Measurements from ENCODE around the gene TGM4.

TGM4 gene

GRCh38 chr3:44880284-44880683 is 5.9 kb downstream of the TGM4 start:
- no peak for DNase-seq (ENCODE audit: low spot score)

- DNase-seq (ENCODE audit: low spot score) = no peak
Measured at GRCh38 chr3:44883213-44883955, 9.0 kb downstream of the TGM4 start.

- DNase-seq (ENCODE audit: low spot score) = no peak
Measured at GRCh38 chr3:44883999-44884431, 9.6 kb downstream of the TGM4 start.

- no peak for DNase-seq (ENCODE audit: low spot score)
Measured at GRCh38 chr3:44885618-44886017, 11.2 kb downstream of the TGM4 start.

DNA sequence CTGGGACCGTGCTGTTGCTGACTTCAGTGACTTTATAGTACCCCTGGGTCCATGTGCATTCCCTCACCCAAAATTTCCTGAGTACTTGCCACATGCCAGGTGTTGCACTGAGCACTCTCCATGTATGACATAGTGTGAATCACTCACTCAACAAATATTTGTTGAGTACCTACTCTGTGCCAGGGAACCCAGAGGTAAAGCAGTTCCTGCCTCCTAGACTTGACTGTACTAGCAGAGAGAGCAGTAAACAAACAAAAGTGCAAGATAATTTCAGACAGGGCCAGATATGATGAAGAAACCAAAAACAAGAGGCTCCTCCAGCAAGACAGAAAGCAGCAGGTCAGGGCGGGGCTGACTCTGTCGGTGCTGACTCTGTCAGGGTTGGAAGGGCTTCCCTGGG is 12.2 kb downstream of the TGM4 start:
- no peak for DNase-seq (ENCODE audit: low spot score)

- DNase-seq (ENCODE audit: low spot score) = no peak
Measured at GRCh38 chr3:44887101-44887500, 12.7 kb downstream of the TGM4 start.

GRCh38 chr3:44890258-44890657 is 15.8 kb downstream of the TGM4 start:
- no peak for DNase-seq (ENCODE audit: low spot score)

DNA sequence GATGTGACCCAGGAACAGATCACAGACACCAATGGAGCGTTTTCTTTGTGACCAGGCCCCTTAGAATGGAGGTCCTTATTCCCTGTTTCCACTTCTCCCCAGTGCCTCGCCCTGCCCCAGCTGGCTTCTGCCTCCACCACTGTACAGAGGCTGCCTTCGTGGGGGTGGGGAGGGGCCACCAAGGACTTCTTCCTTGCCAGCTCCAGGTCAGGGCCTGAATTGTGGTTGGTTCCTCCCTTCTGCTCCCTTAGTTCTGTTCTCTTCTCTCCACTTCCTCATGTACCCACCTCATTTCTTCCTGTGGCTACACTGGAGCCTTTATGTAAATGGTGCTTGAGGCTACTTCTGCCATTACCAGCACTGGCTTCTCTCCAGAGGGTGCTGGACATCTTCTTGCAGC is 16.4 kb downstream of the TGM4 start:
- DNase-seq (ENCODE audit: low spot score) = no peak

DNA sequence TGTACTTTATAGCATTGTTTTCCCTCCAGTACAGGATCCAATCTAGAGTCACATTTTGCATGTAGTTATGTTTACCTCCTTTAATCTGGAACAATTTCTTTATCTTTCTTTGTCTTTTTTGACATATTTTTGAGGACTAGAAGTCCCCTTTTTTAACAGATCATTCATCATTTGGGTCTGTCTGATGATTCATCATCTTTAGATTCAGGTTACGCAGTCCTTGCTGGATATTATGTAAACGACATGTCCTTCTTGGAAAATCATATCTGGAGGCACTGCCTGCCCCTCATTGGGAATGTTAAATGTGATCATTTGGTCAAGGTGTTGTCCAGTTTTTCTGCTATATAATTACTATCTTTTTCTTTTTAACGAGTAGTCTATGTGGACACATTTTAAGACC is 18.3 kb downstream of the TGM4 start:
- no peak for DNase-seq (ENCODE audit: low spot score)

DNA sequence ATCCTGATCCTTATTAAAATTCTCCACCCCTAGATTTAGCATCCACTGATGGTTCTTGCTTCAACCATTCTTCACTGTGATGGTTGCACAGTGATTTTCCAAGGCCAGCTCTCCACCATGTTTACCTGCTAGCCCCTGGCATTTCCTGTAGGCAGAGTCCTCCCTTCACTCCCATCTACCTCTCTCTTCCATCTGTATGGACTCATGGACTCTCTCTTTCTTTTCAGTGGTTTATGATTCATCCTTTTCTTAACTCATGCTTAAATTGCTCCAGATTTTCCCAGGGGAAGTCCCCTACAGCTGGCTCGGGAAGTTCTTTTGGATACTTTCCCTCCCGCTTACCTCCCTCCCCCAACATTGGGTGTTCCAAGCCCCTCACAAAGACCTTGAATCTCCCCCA is 18.7 kb downstream of the TGM4 start:
- DNase-seq (ENCODE audit: low spot score) = no peak

- DNase-seq (ENCODE audit: low spot score) = no peak
Measured at GRCh38 chr3:44894485-44894884, 20.1 kb downstream of the TGM4 start.

GRCh38 chr3:44896440-44896839 is 22.0 kb downstream of the TGM4 start:
- no peak for DNase-seq (ENCODE audit: low spot score)

- no peak for DNase-seq (ENCODE audit: low spot score)
Measured at GRCh38 chr3:44899683-44900367, 25.4 kb downstream of the TGM4 start.

GRCh38 chr3:44902628-44903027 is 28.2 kb downstream of the TGM4 start:
- no peak for DNase-seq (ENCODE audit: low spot score)

DNA sequence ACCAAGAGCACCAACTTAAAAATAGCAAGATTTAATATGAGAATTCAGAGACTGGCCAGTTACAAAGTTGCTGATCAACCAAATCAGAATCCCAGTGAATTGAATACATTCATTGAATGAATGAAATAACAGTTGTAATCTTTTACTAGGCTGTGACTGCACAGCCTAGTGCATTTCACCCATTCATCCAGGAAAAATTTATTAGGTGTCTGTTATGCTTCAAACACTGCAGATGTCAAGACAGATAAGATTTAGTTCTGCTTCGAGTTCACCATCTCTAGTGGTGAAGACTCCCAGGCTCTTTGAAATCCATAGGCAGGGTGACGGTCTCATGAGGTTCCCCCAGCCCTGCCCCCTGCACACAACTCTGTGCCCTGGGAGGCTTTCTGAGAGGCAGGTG is 28.9 kb downstream of the TGM4 start:
- DNase-seq (ENCODE audit: low spot score) = no peak

DNA sequence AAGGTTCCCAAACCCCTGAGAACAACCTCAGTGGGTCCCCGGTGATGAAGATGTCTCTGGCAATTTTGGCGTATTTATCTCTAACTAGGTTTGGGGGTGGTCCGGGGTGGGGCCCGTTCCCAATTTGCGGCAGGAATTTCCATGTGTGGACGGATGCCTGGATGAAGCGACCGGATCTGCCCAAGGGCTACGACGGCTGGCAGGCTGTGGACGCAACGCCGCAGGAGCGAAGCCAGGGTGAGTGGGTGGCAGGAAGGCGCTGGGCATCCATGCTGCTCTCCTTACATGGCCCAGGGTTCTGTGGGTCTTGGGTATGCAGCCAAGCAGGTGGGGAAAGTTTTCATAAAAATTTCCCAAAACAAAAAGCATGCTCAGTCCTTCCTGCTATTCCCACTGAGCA is 29.3 kb downstream of the TGM4 start:
- DNase-seq (ENCODE audit: low spot score) = no peak

GRCh38 chr3:44905446-44906157 is 31.2 kb downstream of the TGM4 start:
- no peak for DNase-seq (ENCODE audit: low spot score)

DNA sequence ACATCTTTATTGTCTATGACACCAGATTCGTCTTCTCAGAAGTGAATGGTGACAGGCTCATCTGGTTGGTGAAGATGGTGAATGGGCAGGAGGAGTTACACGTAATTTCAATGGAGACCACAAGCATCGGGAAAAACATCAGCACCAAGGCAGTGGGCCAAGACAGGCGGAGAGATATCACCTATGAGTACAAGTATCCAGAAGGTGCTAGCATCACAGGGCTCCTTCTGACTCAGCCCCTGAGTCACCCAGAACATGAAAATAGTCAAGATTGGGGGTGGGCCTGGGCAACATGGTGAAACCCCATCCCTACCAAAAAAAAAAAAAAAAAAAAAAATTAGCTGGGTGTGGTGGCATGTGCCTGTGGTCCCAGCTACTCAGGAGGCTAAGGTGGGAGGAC is 32.6 kb downstream of the TGM4 start:
- DNase-seq (ENCODE audit: low spot score) = no peak

- no peak for DNase-seq (ENCODE audit: low spot score)
Measured at GRCh38 chr3:44907612-44908011, 33.2 kb downstream of the TGM4 start.

DNA sequence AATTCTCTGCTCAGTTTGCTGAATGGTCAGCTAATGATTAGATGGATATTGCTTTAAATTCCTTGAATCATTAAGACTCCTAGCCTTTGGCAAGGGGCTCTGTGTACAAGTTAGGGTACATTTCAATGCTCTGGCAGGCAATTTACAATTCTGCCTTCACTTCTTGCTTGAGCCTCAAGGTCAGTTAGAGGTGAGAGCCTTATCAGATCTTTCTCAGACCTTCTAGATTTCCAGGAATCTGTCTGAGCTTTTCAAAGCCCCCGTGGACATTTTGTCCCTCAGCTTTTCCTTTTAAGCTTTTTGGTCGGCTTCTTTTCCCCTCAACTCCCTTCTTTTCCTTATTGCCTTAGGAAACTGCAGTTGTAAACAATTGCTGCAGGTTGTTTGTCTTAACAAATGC is 34.7 kb downstream of the TGM4 start:
- no peak for DNase-seq (ENCODE audit: low spot score)

GRCh38 chr3:44910693-44911092 is 36.3 kb downstream of the TGM4 start:
- DNase-seq (ENCODE audit: low spot score) = no peak

GRCh38 chr3:44913868-44914468 is 39.6 kb downstream of the TGM4 start:
- peak; percentile 77 for DNase-seq (ENCODE audit: low spot score)

DNA sequence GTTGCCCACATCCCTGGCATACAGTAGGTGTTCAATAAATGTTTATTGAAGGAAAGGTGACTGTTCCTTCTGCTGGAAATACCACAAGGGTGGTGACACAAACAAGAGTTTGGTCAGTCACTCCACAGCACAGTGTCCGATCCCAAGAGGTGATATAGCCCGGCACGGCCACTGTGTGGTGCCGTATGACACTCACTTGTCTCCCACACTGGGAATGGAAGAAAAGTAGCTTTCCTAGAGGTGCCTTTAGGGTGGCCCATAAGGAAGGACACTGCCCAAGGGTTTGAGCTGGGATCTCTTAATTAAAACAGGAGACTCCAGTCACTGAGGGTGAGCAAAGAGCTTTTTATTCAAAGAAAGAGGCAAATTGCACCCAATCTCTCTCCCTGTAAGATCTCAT is 40.5 kb downstream of the TGM4 start:
- peak; percentile 38 for DNase-seq (ENCODE audit: low spot score)
